Upper lobe of left lung (tissue), 6 donors: Measurements from ENCODE around the gene SPPL3. TPM values are rescaled to one million over a fixed set of nuclear protein-coding genes. Genes with fewer than 3 reads are reported as not detected.

Experiments used
- ATAC-seq, 2 donors: fragments of 200-7000 bp; cut with Tn5 transposase; one replicate each; pipeline ENCODE4 v1.9.1; 2022; ENCODE audit warnings: mild to moderate bottlenecking in 2 of 2, moderate library complexity in 2 of 2; ENCODE audit not compliant: low FRiP score in 2 of 2
- DNase-seq, 2 donors: peaks; one replicate each; pipeline ENCODE4 v3.0.0-alpha.2; 2019 to 2020
- H3K27ac ChIP-seq, 4 donors: fragments of 200-600 bp; sonication (generic); one replicate each; pipeline ENCODE4 v1.5.1; 2016 to 2019
- H3K27me3 ChIP-seq, 4 donors: fragments of 200-600 bp; sonication (generic); one replicate each; pipeline ENCODE4 v1.5.1; 2017 to 2019
- H3K36me3 ChIP-seq, 4 donors: fragments of 200-600 bp; sonication (generic); one replicate each; pipeline ENCODE4 v1.5.1; 2016 to 2019
- H3K4me1 ChIP-seq, 4 donors: fragments of 200-600 bp; sonication (generic); one replicate each; pipeline ENCODE4 v1.5.1; 2018 to 2019
- H3K4me3 ChIP-seq, 4 donors: fragments of 200-600 bp; sonication (generic); one replicate each; pipeline ENCODE4 v1.5.1; 2017 to 2019; ENCODE audit warnings: mild to moderate bottlenecking in 2 of 4, moderate library complexity in 1 of 4
- H3K9me3 ChIP-seq, 4 donors: fragments of 200-600 bp; sonication (generic); one replicate each; pipeline ENCODE4 v1.5.1; 2018 to 2019
- EP300 ChIP-seq, 4 donors: sonication (generic); formaldehyde crosslinking; IDR thresholded peaks; one replicate each; pipeline ENCODE4 v1.5.1; 2017; ENCODE audit warnings: antibody characterized with exemption in 4 of 4, control low read depth in 2 of 4
- POLR2A ChIP-seq, 4 donors: fragments of 450-650 bp; IDR thresholded peaks; one replicate each; pipeline ENCODE4 v1.5.1; 2016 to 2017; ENCODE audit warnings: antibody characterized with exemption in 4 of 4, mild to moderate bottlenecking in 2 of 4
- POLR2AphosphoS5 ChIP-seq, 2 donors: sonication (generic); formaldehyde crosslinking; IDR thresholded peaks; one replicate each; pipeline ENCODE4 v1.5.1; 2017; ENCODE audit warnings: antibody characterized with exemption in 2 of 2
- WGBS, 2 donors: methylation state at CpG; one replicate each; pipeline ENCODE4 v1.1.5; 2017 to 2018; 5-methylcytosine and 5-hydroxymethylcytosine counted together
- total RNA-seq, 6 donors: library from RNA; depleted of rRNA in 4 of 6; stranded (reverse); fragments of >200 nt in 4 of 6; gene quantifications; one replicate each; pipeline versions ENCODE4 v1.1.0 to v1.2.1, GENCODE V29; 2016 to 2021
- TF ChIP-seq, protein P1 (sequence below), 6 experiments: fragments of 450-650 bp in 4 of 6; fragments of 200-600 bp in 2 of 6; sonication (generic) in 2 of 6; IDR thresholded peaks; one replicate each; pipeline ENCODE4 v1.5.1; 2016 to 2019; ENCODE audit warnings: antibody characterized with exemption in 6 of 6
- donor health status: DM: no; HTN: no; CAD: no; lungs with moderate emphysema.
- donor health status: DM: no; HTN: yes; CAD: no; lungs with severe emphysema.

The SPPL3 gene
- total RNA-seq, 6 donors from 2014 or later: 17.8 to 44.3 (median 23.2) TPM

DNA sequence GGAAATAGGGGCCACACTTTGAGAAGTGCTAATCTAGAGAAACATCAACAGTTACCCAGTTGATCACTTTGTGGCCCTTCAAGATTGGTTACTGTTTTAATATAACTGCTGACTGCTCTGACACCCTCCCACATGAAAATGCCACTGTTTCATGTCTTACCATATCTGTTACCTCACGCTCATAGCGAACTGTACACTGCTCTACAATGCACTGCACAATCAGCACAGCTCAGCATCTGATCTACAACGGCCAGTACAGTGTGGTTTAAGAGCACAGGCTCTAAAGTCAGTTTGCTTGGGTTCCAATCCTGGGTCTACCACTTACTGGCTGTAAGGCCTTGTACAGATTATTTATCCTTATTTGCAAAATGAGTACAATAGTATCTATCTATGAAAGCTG lies 39.1 kb downstream of the SPPL3 start:
- H3K4me1 ChIP-seq: peaks cover 0 to 10% (median 3%) of the 10 kb centered on the region in 4 donors
- H3K9me3 ChIP-seq: no peaks in the 10 kb centered on the region
- H3K4me3 ChIP-seq: no peak overlapping the region
- 89 to 98% methylated on average over 3 of the region's 3 CpGs for WGBS, 2 donors
- no peak for TF ChIP-seq EP300 (IDR thresholded peaks at IDR 0.05)
- TF ChIP-seq, protein P1, sequence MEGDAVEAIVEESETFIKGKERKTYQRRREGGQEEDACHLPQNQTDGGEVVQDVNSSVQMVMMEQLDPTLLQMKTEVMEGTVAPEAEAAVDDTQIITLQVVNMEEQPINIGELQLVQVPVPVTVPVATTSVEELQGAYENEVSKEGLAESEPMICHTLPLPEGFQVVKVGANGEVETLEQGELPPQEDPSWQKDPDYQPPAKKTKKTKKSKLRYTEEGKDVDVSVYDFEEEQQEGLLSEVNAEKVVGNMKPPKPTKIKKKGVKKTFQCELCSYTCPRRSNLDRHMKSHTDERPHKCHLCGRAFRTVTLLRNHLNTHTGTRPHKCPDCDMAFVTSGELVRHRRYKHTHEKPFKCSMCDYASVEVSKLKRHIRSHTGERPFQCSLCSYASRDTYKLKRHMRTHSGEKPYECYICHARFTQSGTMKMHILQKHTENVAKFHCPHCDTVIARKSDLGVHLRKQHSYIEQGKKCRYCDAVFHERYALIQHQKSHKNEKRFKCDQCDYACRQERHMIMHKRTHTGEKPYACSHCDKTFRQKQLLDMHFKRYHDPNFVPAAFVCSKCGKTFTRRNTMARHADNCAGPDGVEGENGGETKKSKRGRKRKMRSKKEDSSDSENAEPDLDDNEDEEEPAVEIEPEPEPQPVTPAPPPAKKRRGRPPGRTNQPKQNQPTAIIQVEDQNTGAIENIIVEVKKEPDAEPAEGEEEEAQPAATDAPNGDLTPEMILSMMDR (IDR thresholded peaks at IDR 0.05): no peak
- no peak for TF ChIP-seq POLR2A (IDR thresholded peaks at IDR 0.05)
- no peak for TF ChIP-seq POLR2AphosphoS5 (IDR thresholded peaks at IDR 0.05)
- no peak overlapping the region for H3K27ac ChIP-seq
- no peaks in the 10 kb centered on the region for H3K36me3 ChIP-seq
- ATAC-seq (no peak), DNase-seq (no peak)
- no peaks in the 10 kb centered on the region for H3K27me3 ChIP-seq

DNA sequence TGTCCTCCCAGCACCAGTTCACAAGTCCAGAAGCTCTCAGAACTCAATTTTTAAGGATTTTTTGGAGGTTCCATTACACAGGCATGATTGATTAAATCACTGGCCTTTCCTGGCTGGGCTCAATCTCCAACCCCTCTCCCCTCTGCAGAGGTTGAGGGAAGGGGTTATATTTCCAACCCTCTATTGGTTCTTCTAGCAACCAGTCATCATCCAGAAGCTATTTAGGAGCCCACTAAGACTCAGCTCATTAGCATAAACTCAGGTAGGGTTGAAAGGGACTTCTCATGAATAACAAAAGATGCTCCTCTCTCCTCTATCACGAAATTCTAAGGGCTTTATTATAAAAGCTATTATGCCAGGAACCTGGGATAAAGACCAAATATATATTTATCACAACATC lies 41.5 kb downstream of the SPPL3 start:
- no peak for TF ChIP-seq EP300 (IDR thresholded peaks at IDR 0.05)
- TF ChIP-seq, protein P1 (IDR thresholded peaks at IDR 0.05): no peak
- Histone ChIP-seq H3K9me3 (peaks cover 0 to 7% (median 0%) of the 10 kb centered on the region in 4 donors), H3K4me3 (no peak overlapping the region), H3K36me3 (no peaks in the 10 kb centered on the region), H3K27ac (no peak overlapping the region), H3K4me1 (peaks cover 0 to 11% (median 3%) of the 10 kb centered on the region in 4 donors), H3K27me3 (no peaks in the 10 kb centered on the region)
- 86 to 100% methylated on average over 1 of the region's 1 CpG for WGBS, 2 donors
- no peak for ATAC-seq
- no peak for DNase-seq

DNA sequence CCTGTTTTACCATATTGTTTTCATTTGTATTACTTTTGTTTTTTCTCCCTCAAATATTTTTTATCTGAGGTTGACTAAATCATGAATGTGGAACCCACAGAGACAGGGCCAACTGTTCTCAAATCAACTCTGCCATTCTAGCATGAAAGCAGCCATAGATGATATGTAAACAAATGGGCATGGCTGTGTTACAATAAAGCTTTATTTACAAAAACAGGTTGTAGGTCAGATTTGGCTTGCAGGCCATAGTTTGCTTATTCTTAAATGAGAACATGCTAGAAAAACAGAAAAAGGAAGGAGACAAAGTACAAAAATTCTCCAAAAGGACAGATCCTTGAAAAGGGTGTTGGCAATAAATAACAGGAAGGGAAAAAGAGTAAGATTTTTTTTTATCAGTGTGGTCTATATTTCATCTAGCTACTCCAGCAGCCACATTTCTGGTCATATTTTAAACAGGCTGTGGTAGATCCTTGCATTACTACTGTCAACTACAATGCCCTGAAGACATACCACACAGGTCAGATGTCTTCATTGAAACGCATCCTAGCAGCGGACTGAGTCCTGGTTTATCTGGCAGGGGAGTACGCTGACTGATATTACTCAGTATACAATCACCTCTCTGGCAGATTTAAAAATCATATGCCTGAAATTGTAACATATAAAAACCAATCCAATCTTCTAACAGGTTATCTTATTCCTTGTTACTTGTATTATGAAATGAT lies 42.9 kb downstream of the SPPL3 start:
- peaks cover 0 to 23% (median 8%) of the 10 kb centered on the region in 4 donors for H3K4me1 ChIP-seq
- no peaks in the 10 kb centered on the region for H3K27me3 ChIP-seq
- TF ChIP-seq POLR2A (IDR thresholded peaks at IDR 0.05) (no peak), POLR2AphosphoS5 (IDR thresholded peaks at IDR 0.05) (no peak), EP300 (IDR thresholded peaks at IDR 0.05) (no peak)
- TF ChIP-seq, protein P1 (IDR thresholded peaks at IDR 0.05): no peak
- no peaks in the 10 kb centered on the region for H3K36me3 ChIP-seq
- H3K4me3 ChIP-seq: no peak overlapping the region
- no peak overlapping the region for H3K27ac ChIP-seq
- ATAC-seq (no peak), DNase-seq (no peak)
- H3K9me3 ChIP-seq: peaks cover 0 to 7% (median 0%) of the 10 kb centered on the region in 4 donors
- WGBS, 2 donors: 90 to 98% methylated on average over 3 of the region's 3 CpGs

- WGBS, 2 donors: 93 to 94% methylated on average over 13 of the region's 13 CpGs
- no peak for ATAC-seq
- no peak overlapping the region for H3K27ac ChIP-seq
- H3K9me3 ChIP-seq: peaks cover 0 to 7% (median 0%) of the 10 kb centered on the region in 4 donors
- no peaks in the 10 kb centered on the region for H3K36me3 ChIP-seq
- no peaks in the 10 kb centered on the region for H3K27me3 ChIP-seq
- H3K4me1 ChIP-seq: peaks cover 0 to 29% (median 10%) of the 10 kb centered on the region in 4 donors
- TF ChIP-seq POLR2A (IDR thresholded peaks at IDR 0.05) (no peak), POLR2AphosphoS5 (IDR thresholded peaks at IDR 0.05) (no peak), EP300 (IDR thresholded peaks at IDR 0.05) (no peak)
- TF ChIP-seq, protein P1 (IDR thresholded peaks at IDR 0.05): no peak
- no peak for DNase-seq
- no peak overlapping the region for H3K4me3 ChIP-seq
These were observed 45.7 kb downstream of the SPPL3 start for GRCh38 chr12:120858306-120859088.
